ENCODE measurements around the gene NTN3. TPM values are rescaled to one million over a fixed set of nuclear protein-coding genes. Genes with fewer than 3 reads are reported as not detected.

Gene NTN3
- total RNA-seq, 2 experiments from 2014 or later, result not detected

DNA sequence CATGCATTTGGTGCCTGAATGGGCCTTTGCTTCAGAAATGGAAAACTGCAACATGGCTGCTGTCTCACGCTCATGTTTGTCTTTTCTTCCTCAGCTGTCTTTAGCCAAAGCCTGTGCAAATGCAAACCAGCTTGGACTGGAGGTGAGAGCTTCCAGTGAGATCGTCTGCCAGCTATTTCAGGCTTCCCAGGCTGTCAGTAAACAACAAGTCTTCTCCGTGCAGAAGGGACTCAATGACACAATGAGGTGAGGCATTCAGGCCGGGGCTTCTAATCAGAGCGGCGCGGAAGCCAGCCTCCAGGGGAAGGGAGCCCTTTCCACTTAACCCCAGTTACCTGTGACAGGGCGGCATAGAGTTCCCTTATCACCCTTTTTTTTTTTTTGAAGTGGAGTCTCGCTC, 27.5 kb upstream of the NTN3 start:
- H3K27ac Mint-ChIP-seq, result no peak overlapping the region
- peaks cover 5% of the 10 kb centered on the region for H3K4me1 ChIP-seq (ENCODE audit: insufficient read depth, low read length)
- ChIA-PET CTCF (no interaction called here), POLR2A (interaction anchor here (1.4 kb wide), 1 partner anchor 14 kb away, joined by 5 read pairs; the partner anchor contains the start of gene CCNF)
- H3K27me3 Mint-ChIP-seq, result no peaks in the 10 kb centered on the region
- intact Hi-C loops (cut with DNase I, micrococcal nuclease), result no loop called here
- H3K27ac ChIP-seq (ENCODE audit: low read depth in 1 of 2, low read length in 2 of 2), result no peak overlapping the region
- ATAC-seq (ENCODE audit: poor library complexity) (no peak), DNase-seq (no peak)
- H3K9me3 ChIP-seq (ENCODE audit: control insufficient read depth in 1 of 2, insufficient read depth in 1 of 2, low read length in 2 of 2), result no peaks in the 10 kb centered on the region
- peaks cover 15% of the 10 kb centered on the region for H3K36me3 Mint-ChIP-seq (ENCODE audit: low read depth)
- H3K4me3 ChIP-seq (ENCODE audit: low read length), result no peak overlapping the region
- H3K27me3 ChIP-seq (ENCODE audit: control insufficient read depth in 1 of 2, insufficient read depth in 2 of 2, low read length in 2 of 2), result no peaks in the 10 kb centered on the region
- no peaks in the 10 kb centered on the region for H3K9me3 Mint-ChIP-seq
- H3K36me3 ChIP-seq (ENCODE audit: insufficient read depth, low read length), result peaks cover 25% of the 10 kb centered on the region
- TF ChIP-seq, protein P1, sequence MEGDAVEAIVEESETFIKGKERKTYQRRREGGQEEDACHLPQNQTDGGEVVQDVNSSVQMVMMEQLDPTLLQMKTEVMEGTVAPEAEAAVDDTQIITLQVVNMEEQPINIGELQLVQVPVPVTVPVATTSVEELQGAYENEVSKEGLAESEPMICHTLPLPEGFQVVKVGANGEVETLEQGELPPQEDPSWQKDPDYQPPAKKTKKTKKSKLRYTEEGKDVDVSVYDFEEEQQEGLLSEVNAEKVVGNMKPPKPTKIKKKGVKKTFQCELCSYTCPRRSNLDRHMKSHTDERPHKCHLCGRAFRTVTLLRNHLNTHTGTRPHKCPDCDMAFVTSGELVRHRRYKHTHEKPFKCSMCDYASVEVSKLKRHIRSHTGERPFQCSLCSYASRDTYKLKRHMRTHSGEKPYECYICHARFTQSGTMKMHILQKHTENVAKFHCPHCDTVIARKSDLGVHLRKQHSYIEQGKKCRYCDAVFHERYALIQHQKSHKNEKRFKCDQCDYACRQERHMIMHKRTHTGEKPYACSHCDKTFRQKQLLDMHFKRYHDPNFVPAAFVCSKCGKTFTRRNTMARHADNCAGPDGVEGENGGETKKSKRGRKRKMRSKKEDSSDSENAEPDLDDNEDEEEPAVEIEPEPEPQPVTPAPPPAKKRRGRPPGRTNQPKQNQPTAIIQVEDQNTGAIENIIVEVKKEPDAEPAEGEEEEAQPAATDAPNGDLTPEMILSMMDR (IDR thresholded peaks at IDR 0.05), result no peak
- no peak overlapping the region for H3K4me3 Mint-ChIP-seq
- H3K4me1 Mint-ChIP-seq (ENCODE audit: low read depth), result no peaks in the 10 kb centered on the region

DNA sequence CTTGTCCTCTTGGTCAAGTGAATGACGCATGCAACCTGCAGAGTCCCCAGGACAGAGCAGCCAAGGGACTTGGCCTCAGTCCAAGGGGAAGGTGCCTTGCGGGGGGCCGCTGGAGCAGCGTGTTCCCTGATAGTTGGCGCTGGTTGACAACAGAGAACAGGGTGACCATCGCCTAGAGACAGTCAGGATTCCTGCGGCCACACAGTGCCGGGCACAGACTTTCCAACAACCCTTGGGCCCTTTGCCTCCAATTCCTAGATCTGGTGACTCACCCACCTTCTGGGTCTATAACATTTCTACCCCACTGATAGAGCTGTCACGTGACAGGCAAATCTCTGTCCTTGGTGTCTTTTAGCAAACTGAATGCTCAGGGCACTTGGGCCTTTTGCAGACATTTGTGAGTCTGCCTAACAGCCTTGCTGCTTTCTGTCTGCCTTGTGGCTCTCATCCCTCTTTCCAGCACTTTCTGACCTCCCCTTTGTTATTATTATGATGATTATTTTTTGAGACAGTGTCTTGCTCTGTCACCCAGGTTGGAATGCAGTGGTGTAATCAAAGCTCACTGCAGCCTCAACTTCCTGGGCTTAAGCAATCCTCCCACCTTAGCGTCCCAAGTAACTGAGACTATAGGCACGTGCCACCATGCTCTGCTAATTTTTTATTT, 23.0 kb upstream of the NTN3 start:
- Mint-ChIP-seq H3K27ac (no peak overlapping the region), H3K36me3 (ENCODE audit: low read depth) (peaks cover 27% of the 10 kb centered on the region), H3K27me3 (no peaks in the 10 kb centered on the region), H3K4me1 (ENCODE audit: low read depth) (no peaks in the 10 kb centered on the region), H3K4me3 (no peak overlapping the region), H3K9me3 (no peaks in the 10 kb centered on the region)
- CTCF ChIA-PET, result no interaction called here
- H3K27me3 ChIP-seq (ENCODE audit: control insufficient read depth in 1 of 2, insufficient read depth in 2 of 2, low read length in 2 of 2), result no peaks in the 10 kb centered on the region
- no peak overlapping the region for H3K27ac ChIP-seq (ENCODE audit: low read depth in 1 of 2, low read length in 2 of 2)
- H3K9me3 ChIP-seq (ENCODE audit: control insufficient read depth in 1 of 2, insufficient read depth in 1 of 2, low read length in 2 of 2), result no peaks in the 10 kb centered on the region
- TF ChIP-seq, protein P1 (IDR thresholded peaks at IDR 0.05), result no peak
- H3K36me3 ChIP-seq (ENCODE audit: insufficient read depth, low read length), result peaks cover 30% of the 10 kb centered on the region
- POLR2A ChIA-PET, result no interaction called here
- intact Hi-C loops (cut with DNase I, micrococcal nuclease), result no loop called here
- no peak overlapping the region for H3K4me3 ChIP-seq (ENCODE audit: low read length)
- no peak for ATAC-seq (ENCODE audit: poor library complexity)
- DNase-seq, result no peak
- no peaks in the 10 kb centered on the region for H3K4me1 ChIP-seq (ENCODE audit: insufficient read depth, low read length)

GRCh38 chr16:2449118-2449517, 22.0 kb upstream of the NTN3 start:
- Mint-ChIP-seq H3K36me3 (ENCODE audit: low read depth) (peaks cover 27% of the 10 kb centered on the region), H3K4me1 (ENCODE audit: low read depth) (no peaks in the 10 kb centered on the region), H3K27ac (no peak overlapping the region), H3K9me3 (no peaks in the 10 kb centered on the region), H3K27me3 (no peaks in the 10 kb centered on the region), H3K4me3 (no peak overlapping the region)
- ATAC-seq (ENCODE audit: poor library complexity), result no peak
- TF ChIP-seq, protein P1 (IDR thresholded peaks at IDR 0.05), result no peak
- Histone ChIP-seq H3K4me3 (ENCODE audit: low read length) (no peak overlapping the region), H3K27me3 (ENCODE audit: control insufficient read depth in 1 of 2, insufficient read depth in 2 of 2, low read length in 2 of 2) (no peaks in the 10 kb centered on the region), H3K9me3 (ENCODE audit: control insufficient read depth in 1 of 2, insufficient read depth in 1 of 2, low read length in 2 of 2) (no peaks in the 10 kb centered on the region), H3K4me1 (ENCODE audit: insufficient read depth, low read length) (no peaks in the 10 kb centered on the region), H3K36me3 (ENCODE audit: insufficient read depth, low read length) (peaks cover 28% of the 10 kb centered on the region), H3K27ac (ENCODE audit: low read depth in 1 of 2, low read length in 2 of 2) (no peak overlapping the region)
- intact Hi-C loops (cut with DNase I, micrococcal nuclease), result no loop called here
- ChIA-PET POLR2A (no interaction called here), CTCF (no interaction called here)
- DNase-seq, result no peak

All from CD4-positive, alpha-beta T cell (primary cell).